HL-60/S4 treated with retinoic acid at 250 ng/mL for 4 days and 3 days (cell line): ENCODE measurements around the gene AEN.

Source experiments
- in situ Hi-C: fragments of 300-500 bp; cut with MboI; formaldehyde crosslinking; loops from 2 replicates; pipeline ENCODE4 v1.7.0; 2022; ENCODE audit warnings: low sequenced_read_pairs

The AEN gene, protein sequence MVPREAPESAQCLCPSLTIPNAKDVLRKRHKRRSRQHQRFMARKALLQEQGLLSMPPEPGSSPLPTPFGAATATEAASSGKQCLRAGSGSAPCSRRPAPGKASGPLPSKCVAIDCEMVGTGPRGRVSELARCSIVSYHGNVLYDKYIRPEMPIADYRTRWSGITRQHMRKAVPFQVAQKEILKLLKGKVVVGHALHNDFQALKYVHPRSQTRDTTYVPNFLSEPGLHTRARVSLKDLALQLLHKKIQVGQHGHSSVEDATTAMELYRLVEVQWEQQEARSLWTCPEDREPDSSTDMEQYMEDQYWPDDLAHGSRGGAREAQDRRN

GRCh38 chr15:88620995-88621772 is at the start of gene AEN:
Gene AEN, plus strand, starts transcription at chr15:88621340. Its CDS starts 4,870 bp downstream, at chr15:88626210.
- in situ Hi-C loops, result loop anchor here (10.0 kb wide), 1 partner anchor 146 kb away; no protein-coding TSS in a partner anchor

GRCh38 chr15:88571852-88572259 is 49.3 kb upstream of the AEN start:
- in situ Hi-C loops, result no loop called here

DNA sequence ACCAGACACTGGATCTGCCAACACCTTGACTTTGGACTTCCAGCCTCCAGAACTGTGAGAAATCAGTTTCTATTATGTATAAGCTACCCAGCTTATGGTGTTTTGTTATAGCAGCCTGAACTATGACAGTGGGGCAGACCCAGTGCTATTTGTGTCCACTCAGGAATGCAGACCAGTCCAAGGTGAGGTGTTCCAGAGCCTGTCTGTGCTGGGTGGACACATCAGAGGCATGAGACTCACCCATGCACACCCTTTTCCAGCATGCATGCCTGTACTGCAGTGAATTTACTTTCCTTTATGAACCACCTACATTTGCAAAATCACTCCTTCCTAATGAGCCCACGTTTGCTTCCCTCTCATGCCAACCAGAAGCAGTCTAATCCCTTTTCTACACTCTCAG is 47.1 kb upstream of the AEN start:
- in situ Hi-C loops, result no loop called here

GRCh38 chr15:88574655-88575054 is 46.5 kb upstream of the AEN start:
- in situ Hi-C loops, result no loop called here

GRCh38 chr15:88579322-88579721 is 41.8 kb upstream of the AEN start:
- in situ Hi-C loops, result no loop called here

- in situ Hi-C loops, result no loop called here
Observed at GRCh38 chr15:88580532-88580931, 40.6 kb upstream of the AEN start.

- in situ Hi-C loops, result no loop called here
Observed at GRCh38 chr15:88586401-88587162, 34.6 kb upstream of the AEN start.

- in situ Hi-C loops, result no loop called here
Observed at GRCh38 chr15:88590759-88591158, 30.4 kb upstream of the AEN start.

DNA sequence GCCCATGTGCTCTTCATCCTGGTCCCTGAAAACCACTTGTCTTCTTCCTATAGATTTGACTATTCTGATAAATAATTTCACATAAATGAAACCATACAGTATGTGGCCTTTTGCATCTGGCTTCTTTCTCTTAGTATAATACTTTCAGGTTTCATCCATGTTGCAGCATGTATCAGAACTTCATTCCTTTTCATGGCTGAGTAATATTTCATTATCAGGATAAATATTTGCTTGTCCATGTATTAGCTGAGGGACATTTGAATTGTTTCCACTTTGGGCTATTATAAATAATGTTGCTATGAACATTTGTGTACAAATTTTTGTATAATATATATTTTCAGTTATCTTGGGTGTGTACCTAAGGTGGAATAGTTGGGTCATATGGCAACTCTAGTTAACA is 29.8 kb upstream of the AEN start:
- in situ Hi-C loops, result no loop called here

DNA sequence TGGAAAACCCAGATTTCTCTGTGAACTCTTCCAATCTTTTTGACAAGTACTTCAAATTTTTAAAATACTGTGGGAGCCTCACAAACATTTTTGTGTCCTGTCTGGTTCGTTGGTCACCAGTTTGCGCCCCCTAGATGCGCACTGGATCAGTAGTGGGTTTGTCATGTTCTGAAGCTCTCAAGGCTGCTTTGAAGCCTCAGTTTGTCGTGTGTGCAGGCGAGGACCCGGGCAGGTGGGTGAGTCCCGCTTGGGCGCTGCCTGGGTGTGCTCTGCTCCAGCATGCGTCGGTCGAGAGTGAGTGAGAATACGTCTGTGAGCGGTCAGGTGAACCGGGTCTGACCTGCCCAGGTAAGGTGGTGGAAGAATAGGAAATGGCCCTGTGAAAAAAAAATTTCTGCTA is 17.3 kb upstream of the AEN start:
- in situ Hi-C loops, result no loop called here

GRCh38 chr15:88604381-88605188 is 16.6 kb upstream of the AEN start:
- in situ Hi-C loops, result no loop called here

DNA sequence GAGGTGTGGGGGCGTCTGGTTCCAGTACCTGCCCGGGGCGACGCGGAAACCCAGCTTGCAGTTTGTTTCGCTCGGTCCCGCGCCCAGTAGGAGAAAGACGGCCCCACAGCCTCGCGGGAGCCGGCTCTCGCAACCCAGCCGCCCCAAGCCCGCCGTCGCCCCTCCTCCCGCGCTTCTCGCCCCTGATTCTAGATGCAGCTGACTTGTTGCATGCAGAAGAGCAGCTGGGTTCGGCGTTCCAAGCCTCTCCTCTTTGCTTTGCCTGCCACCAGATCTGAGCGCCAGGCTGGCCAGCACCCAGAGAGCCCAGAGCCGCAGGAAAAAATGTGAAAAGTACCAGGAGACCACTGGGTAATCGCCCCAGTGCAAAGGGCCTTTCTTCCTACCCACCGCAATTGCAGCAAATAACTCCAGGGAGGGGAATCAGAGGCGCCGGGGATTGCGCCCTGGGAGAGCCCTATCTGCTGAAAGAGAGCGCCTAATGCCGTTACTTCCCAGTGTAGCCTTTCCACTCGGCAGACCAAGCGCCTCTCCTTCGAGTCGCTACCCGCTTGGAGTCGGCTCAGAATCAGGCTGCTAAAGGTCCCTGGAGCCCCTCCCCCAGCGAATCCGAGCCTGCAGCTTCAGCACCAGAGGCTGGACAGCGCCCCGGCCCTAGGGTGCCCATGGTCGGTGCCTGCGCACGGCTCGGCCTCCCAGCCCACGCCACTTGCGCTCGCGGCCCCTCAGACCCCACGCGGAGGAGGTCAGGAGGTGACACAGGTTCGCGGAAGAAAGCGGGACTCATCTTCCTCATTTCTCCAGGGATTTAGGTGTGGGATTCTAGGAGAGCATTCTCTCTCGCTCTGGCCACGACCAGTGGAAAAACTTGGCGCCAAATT is 15.7 kb upstream of the AEN start:
- in situ Hi-C loops, result no loop called here

- in situ Hi-C loops, result no loop called here
Observed at GRCh38 chr15:88606070-88606794, 14.9 kb upstream of the AEN start.

DNA sequence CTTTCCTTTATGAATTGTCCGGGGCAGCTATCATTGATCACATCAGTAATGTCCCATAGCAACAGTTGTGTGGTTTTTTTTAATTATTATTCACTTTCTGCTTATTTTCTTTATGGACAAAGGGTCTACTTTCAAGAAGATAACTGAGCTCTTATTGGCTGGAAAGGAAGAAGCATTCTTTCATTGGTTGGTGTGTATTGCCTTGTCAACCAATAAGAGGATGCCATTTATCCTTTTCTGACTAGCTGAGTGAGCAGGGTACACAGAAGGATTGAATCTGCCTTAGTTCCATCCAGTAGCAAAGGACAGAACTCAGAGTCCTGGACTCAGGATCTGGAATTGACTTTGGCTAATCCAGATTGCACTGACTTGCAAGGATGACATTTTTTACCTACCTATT is 13.2 kb upstream of the AEN start:
- in situ Hi-C loops, result no loop called here

DNA sequence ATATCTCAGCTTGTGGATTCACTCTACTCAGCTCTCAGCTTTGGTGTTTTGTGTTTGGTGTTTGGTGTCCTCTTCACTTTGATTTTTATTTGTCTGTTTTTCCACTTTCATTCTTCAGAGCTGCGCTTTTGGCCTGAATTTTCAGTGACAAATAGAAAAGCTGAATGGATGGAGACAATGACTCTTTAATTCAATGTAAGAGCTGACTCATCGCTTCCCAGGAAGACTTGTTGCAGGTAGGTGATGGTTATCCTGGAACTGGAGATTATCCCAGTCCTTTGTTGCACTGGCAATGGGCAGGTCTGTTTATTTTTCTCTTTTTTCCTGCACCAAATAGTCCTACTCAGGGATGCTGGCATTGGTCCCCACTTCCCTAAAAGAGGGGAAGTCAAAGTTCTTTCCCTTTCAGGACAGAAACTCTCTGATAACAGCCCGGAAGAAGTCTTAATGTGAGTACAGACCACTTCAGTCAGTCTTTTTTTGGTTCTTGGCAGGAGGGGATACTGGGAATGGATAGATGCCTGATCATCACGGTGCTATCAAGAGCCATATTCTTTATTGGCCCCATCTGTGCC is 12.4 kb upstream of the AEN start:
- in situ Hi-C loops, result no loop called here

DNA sequence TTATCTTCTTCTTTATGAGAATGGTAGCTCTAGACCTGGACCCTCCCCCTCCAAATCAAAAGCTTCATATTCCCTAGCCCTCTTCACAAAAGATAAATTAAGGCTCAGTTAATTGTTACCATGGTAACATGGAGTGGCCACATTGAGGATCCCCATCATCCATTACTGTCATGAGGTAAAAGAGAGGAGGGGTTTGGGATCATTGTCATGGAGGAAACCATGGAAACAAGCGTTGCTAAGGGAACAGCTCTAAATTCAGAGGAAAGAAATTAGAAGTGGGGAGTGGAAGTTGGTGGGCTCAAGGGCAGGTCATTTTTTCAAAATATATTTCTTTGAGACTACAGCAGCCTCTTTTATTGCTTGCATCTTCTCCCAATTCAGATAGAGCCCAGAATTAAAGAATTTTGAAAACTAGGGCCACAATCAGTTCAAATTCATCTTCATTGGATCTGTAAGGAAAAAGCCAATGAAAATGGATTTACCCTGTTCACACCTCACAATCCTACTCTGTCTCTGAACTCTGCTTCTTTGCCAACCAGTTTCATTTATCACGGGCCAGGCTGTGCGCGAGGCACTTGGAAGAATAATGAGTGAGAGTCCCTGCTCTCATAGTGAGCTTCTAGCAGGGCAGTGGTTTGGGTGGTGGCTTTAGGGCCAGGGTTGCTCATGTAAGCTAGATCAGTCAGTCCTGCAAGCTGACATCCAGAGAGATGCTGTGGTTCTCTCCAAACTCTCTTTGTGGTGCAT is 11.6 kb upstream of the AEN start:
- in situ Hi-C loops, result no loop called here

GRCh38 chr15:88610701-88611231 is 10.4 kb upstream of the AEN start:
- in situ Hi-C loops, result no loop called here
